Astrocyte (in vitro differentiated cells and primary cell): ENCODE data around the gene KYNU. TPM values are rescaled to one million over a fixed set of nuclear protein-coding genes. Genes with fewer than 3 reads are reported as not detected.
"Not testable (repeated sequence)": the region's sequence is repeated elsewhere in the genome, so short reads cannot be mapped to it uniquely, and the experiment has no call there.

Source experiments
- DNase-seq: peaks from one replicate; pipeline ENCODE4 v3.0.0-alpha.2; 2010; ENCODE audit warnings: low read depth
- FAIRE-seq: peaks from 2 replicates; lab custom pipeline; 2011; peaks lifted over from hg19 to GRCh38; lab: Jason Lieb, UNC
- H2AFZ ChIP-seq: 2 replicates; pipeline ENCODE4 v1.6.0; 2012; ENCODE audit warnings: low read depth, low read length, inconsistent platforms
- H3K27ac ChIP-seq: 2 replicates; pipeline ENCODE4 v1.5.1; 2011; ENCODE audit warnings: low read depth, low read length, inconsistent platforms
- H3K27me3 ChIP-seq: 2 replicates; pipeline ENCODE4 v1.6.0; 2011; ENCODE audit warnings: low read length, inconsistent platforms; ENCODE audit not compliant: insufficient read depth
- H3K36me3 ChIP-seq: 2 replicates; pipeline ENCODE4 v1.5.1; 2011; ENCODE audit warnings: low read length, inconsistent platforms; ENCODE audit not compliant: insufficient read depth
- H3K4me1 ChIP-seq: 2 replicates; pipeline ENCODE4 v1.5.1; 2011; ENCODE audit warnings: low read length, inconsistent platforms; ENCODE audit not compliant: insufficient read depth
- H3K4me2 ChIP-seq: 2 replicates; pipeline ENCODE4 v1.6.0; 2012; ENCODE audit warnings: low read length, inconsistent platforms
- H3K4me3 ChIP-seq: 2 replicates; pipeline ENCODE4 v1.5.1; 2011; ENCODE audit warnings: low read depth, mild to moderate bottlenecking, low read length, inconsistent platforms; ENCODE audit not compliant: insufficient read depth
- H3K79me2 ChIP-seq: 2 replicates; pipeline ENCODE4 v1.6.0; 2012; ENCODE audit warnings: mild to moderate bottlenecking, low read length, inconsistent platforms; ENCODE audit not compliant: insufficient read depth
- H3K9ac ChIP-seq: 2 replicates; pipeline ENCODE4 v1.6.0; 2012; ENCODE audit warnings: mild to moderate bottlenecking, low read length, inconsistent platforms
- H3K9me3 ChIP-seq: 2 replicates; pipeline ENCODE4 v1.5.1; 2012; ENCODE audit warnings: low read depth, mild to moderate bottlenecking, low read length, inconsistent platforms; ENCODE audit not compliant: insufficient read depth
- H4K20me1 ChIP-seq: 2 replicates; pipeline ENCODE4 v1.6.0; 2012; ENCODE audit warnings: low read length, inconsistent platforms; ENCODE audit not compliant: insufficient read depth
- H3K27ac Mint-ChIP-seq: one replicate; pipeline ENCODE4 v1.8.0; 2021; ENCODE audit warnings: mild to moderate bottlenecking, mixed read lengths; ENCODE audit not compliant: unreplicated experiment
- H3K27me3 Mint-ChIP-seq: one replicate; pipeline ENCODE4 v1.8.0; 2021; ENCODE audit warnings: low read depth, mixed read lengths; ENCODE audit not compliant: unreplicated experiment
- H3K36me3 Mint-ChIP-seq: one replicate; pipeline ENCODE4 v1.8.0; 2021; ENCODE audit warnings: low read depth, mixed read lengths; ENCODE audit not compliant: unreplicated experiment
- H3K4me1 Mint-ChIP-seq: one replicate; pipeline ENCODE4 v1.8.0; 2021; ENCODE audit warnings: low read depth, mixed read lengths; ENCODE audit not compliant: unreplicated experiment
- H3K4me3 Mint-ChIP-seq: one replicate; pipeline ENCODE4 v1.8.0; 2021; ENCODE audit warnings: mild to moderate bottlenecking, moderate library complexity, mixed read lengths; ENCODE audit not compliant: unreplicated experiment
- H3K9me3 Mint-ChIP-seq: one replicate; pipeline ENCODE4 v1.8.0; 2021; ENCODE audit warnings: mild to moderate bottlenecking, mixed read lengths; ENCODE audit not compliant: unreplicated experiment
- EZH2 ChIP-seq: IDR thresholded peaks from 2 replicates; pipeline ENCODE4 v1.6.1; 2012; ENCODE audit warnings: mild to moderate bottlenecking, low read length, inconsistent platforms; ENCODE audit not compliant: insufficient read depth
- total RNA-seq: library from RNA; stranded (reverse); gene quantifications from 2 replicates; pipeline ENCODE4 v1.2.1, GENCODE V29; 2021
- TF ChIP-seq, protein P1 (sequence below): IDR thresholded peaks from 2 replicates; pipeline ENCODE4 v1.5.1; 2011; ENCODE audit warnings: low read depth, mild to moderate bottlenecking, inconsistent platforms, low read length, moderate library complexity; ENCODE audit not compliant: insufficient read depth

KYNU gene
- total RNA-seq, 1 donor from 2014 or later, result 1.2 TPM

- no peaks in the 10 kb centered on the region for H3K9me3 ChIP-seq
- H3K27me3 Mint-ChIP-seq, result no peaks in the 10 kb centered on the region
- H3K9ac ChIP-seq, result no peak overlapping the region
- H3K9me3 Mint-ChIP-seq, result no peaks in the 10 kb centered on the region
- no peak for TF ChIP-seq EZH2
- TF ChIP-seq, protein P1, sequence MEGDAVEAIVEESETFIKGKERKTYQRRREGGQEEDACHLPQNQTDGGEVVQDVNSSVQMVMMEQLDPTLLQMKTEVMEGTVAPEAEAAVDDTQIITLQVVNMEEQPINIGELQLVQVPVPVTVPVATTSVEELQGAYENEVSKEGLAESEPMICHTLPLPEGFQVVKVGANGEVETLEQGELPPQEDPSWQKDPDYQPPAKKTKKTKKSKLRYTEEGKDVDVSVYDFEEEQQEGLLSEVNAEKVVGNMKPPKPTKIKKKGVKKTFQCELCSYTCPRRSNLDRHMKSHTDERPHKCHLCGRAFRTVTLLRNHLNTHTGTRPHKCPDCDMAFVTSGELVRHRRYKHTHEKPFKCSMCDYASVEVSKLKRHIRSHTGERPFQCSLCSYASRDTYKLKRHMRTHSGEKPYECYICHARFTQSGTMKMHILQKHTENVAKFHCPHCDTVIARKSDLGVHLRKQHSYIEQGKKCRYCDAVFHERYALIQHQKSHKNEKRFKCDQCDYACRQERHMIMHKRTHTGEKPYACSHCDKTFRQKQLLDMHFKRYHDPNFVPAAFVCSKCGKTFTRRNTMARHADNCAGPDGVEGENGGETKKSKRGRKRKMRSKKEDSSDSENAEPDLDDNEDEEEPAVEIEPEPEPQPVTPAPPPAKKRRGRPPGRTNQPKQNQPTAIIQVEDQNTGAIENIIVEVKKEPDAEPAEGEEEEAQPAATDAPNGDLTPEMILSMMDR, result no peak
- no peaks in the 10 kb centered on the region for H3K36me3 ChIP-seq
- H4K20me1 ChIP-seq, result no peaks in the 10 kb centered on the region
- DNase-seq (no peak), FAIRE-seq (no peak)
- H3K4me1 ChIP-seq, result peaks cover 10% of the 10 kb centered on the region
- no peak overlapping the region for H2AFZ ChIP-seq
- no peaks in the 10 kb centered on the region for H3K36me3 Mint-ChIP-seq
- H3K79me2 ChIP-seq, result no peaks in the 10 kb centered on the region
- H3K27me3 ChIP-seq, result no peaks in the 10 kb centered on the region
- no peak overlapping the region for H3K27ac Mint-ChIP-seq
- no peak overlapping the region for H3K4me2 ChIP-seq
- no peak overlapping the region for H3K4me3 Mint-ChIP-seq
- H3K4me3 ChIP-seq, result no peak overlapping the region
- no peak overlapping the region for H3K27ac ChIP-seq
- H3K4me1 Mint-ChIP-seq, result peaks cover 5% of the 10 kb centered on the region
Observed at GRCh38 chr2:142868229-142868762, 9.2 kb upstream of the KYNU start.

- not testable (repeated sequence) for H3K36me3 Mint-ChIP-seq, H3K4me1 ChIP-seq, H3K27ac Mint-ChIP-seq, H3K27me3 ChIP-seq, H3K27ac ChIP-seq, H3K36me3 ChIP-seq, H3K4me1 Mint-ChIP-seq, H4K20me1 ChIP-seq, H3K4me3 Mint-ChIP-seq, FAIRE-seq, H2AFZ ChIP-seq, H3K4me2 ChIP-seq, H3K4me3 ChIP-seq, DNase-seq, H3K9me3 ChIP-seq, H3K27me3 Mint-ChIP-seq, H3K9me3 Mint-ChIP-seq, H3K79me2 ChIP-seq, H3K9ac ChIP-seq
Observed at GRCh38 chr2:142869065-142869460, 8.4 kb upstream of the KYNU start.

GRCh38 chr2:142869461-142870106 is 7.9 kb upstream of the KYNU start:
- Histone ChIP-seq H3K9ac (no peak overlapping the region), H4K20me1 (no peaks in the 10 kb centered on the region), H3K79me2 (no peaks in the 10 kb centered on the region), H2AFZ (no peak overlapping the region), H3K27me3 (no peaks in the 10 kb centered on the region), H3K9me3 (no peaks in the 10 kb centered on the region), H3K4me1 (peaks cover 11% of the 10 kb centered on the region), H3K4me2 (no peak overlapping the region), H3K27ac (no peak overlapping the region), H3K36me3 (no peaks in the 10 kb centered on the region), H3K4me3 (no peak overlapping the region)
- Mint-ChIP-seq H3K9me3 (no peaks in the 10 kb centered on the region), H3K4me1 (peaks cover 12% of the 10 kb centered on the region), H3K4me3 (no peak overlapping the region), H3K27me3 (no peaks in the 10 kb centered on the region), H3K27ac (no peak overlapping the region), H3K36me3 (no peaks in the 10 kb centered on the region)
- no peak for DNase-seq
- no peak for FAIRE-seq
- TF ChIP-seq, protein P1, result no peak
- no peak for TF ChIP-seq EZH2
